Nucleus accumbens (tissue), 56 donors: ENCODE results near the gene STX2.
"Not testable (repeated sequence)": the region's sequence is repeated elsewhere in the genome, so short reads cannot be mapped to it uniquely, and the experiment has no call there.

Experiments
- DNase-seq, 56 donors: peaks; one replicate each; lab custom pipeline; 2025; lab: John Stamatoyannopoulos, UW

STX2 gene

DNA sequence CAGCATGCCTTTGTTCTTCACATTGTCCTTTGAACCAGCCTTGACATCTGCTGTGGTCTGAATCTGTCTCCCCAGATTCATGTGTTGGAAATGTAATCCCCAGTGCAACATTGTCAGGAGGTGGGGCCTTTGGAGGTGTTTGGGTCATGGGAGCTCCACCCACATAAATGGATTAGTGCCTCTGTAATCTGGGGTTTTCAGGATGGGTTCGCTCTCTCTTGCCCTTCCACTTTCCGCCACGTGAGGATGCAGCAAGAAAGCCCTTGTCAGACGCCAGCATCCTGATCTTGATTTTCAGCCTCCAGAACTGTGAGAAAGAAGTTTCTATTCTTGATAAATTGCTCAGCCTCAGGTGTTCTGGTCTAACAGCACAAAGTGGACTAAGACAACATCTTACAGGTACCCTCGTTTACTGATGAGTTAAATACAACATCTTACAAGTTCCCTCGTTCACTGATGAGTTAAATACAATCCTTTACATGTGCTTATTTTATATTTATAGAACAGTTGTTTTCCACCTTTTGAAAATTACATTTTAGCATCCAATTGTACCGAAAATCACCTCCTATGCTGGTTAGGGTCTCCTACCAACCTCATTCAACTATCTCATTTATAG is 68.5 kb downstream of the STX2 start:
- DNase-seq = no peak

DNA sequence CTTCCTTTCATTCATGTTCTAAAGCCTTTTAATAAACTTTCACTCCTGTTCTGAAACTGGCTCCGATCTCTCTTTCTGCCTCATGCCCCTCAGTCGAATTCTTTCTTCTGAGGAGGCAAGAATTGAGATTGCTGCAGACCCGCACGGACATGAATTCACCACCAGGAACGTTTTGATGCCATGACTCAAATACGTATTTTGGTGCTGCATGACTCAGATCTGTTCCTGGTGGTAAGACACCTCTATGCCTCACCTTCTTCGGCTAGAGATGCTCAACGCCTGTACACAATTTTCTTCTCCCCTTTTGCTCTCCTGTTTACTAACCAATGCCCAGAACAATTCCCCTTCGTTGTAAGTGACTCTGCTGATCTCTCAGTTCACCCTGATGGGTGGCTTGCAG is 70.9 kb downstream of the STX2 start:
- no peak for DNase-seq

DNA sequence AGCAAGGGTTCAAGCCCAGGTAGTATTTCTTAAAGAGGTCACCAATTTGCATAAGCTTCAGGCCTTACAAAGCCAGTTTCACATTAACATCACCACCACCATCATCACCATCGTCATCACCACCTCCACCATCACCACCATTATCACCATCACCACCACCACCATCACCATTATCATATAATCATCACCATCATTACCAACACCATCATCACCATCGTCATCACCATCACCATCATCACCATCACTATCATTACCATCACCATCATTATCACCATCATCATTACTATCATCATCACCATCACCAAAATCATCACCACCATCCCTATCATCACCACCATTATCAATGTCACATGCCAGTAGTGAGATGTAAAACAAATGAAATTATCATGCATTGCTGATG is 72.6 kb downstream of the STX2 start:
- no peak for DNase-seq

DNA sequence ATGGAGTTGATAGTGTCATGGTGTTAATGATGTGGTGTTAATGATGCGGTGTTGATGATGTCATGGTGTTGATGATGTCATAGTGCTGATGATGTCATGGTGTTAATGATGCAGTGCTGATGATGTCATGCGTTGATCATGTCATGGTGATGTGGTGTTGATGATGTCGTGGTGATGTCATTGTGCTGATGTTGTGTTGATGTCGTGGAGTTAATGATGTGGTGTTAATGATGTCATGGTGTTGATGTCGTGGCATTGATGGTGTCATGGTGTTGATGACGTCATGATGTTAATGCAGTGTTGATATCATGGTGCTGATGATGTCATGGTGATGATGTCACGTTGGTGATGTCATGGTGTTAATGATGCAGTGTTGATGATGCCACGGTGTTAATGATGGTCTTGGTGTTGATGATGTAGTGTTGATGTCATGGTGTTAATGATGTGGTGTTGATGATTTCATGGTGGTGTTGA is 73.8 kb downstream of the STX2 start:
- peak in 1 of 56 donors; percentile 31 for DNase-seq

DNA sequence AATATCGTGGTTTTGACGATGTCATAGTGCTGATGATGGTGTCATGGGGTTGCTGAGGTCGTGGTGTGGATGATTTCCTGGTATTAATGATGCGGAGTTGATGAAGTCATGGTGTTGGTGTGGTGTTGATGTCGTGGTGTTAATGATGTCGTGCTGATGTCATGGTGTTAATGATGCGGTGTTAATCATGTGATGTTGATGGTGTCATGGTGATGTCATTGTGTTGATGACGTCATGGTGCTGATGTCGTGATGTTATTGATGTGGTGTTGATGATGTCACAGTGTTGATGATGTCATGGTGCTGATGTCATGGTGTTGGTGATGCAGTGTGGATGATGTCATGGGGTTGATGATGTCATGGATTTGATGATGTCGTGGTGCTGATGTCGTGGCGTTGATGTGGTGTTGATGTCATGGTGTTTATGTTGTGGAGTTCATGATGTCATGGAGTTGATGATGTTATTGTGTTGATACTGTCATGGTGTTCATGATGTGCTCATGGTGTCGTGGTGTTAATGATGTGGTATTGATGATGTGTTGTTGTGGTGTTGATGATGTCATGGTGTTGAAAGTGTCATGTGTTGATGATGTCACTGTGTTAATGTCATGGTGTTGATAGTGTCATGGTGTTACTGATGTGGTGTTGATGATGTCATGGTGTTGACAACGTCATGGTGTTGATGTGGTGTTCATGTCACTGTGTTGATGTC is 74.4 kb downstream of the STX2 start:
- DNase-seq = peak in 1 of 56 donors; percentile 24

DNA sequence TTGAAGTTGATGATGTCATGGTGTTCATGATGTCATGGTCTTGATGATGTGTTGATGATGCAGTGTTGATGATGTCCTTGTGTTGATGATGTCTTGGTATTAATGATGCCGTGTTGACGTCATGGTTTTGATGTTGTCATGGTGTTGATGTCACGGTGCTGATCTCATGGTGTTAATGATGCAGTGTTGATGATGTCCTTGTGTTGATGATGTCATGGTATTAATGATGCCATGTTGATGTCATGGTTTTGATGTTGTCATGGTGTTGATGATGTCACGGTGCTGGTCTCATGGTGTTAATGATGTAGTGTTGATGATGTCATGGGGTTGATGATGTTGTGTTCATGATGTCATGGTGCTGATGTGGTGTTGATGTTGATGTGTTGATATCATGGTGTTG is 75.0 kb downstream of the STX2 start:
- no peak for DNase-seq

DNA sequence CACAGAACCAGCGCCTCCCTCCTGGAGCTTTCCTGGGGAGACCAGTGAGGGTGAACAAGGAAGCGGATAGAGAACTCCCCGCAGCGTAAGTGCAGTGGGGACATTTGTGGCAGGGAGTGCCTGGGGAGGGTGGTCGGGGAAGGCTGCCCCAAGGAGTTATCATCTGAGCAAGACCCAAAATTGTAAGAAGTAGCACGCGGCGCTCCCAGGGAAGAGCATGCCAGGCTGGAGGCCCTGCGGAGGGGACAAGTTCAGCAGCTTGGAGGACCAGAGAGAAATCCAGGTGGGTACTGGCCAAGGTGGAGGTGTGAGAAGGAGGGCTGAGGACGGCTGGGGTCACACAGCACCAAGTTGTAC is 76.8 kb downstream of the STX2 start:
- DNase-seq = no peak

DNA sequence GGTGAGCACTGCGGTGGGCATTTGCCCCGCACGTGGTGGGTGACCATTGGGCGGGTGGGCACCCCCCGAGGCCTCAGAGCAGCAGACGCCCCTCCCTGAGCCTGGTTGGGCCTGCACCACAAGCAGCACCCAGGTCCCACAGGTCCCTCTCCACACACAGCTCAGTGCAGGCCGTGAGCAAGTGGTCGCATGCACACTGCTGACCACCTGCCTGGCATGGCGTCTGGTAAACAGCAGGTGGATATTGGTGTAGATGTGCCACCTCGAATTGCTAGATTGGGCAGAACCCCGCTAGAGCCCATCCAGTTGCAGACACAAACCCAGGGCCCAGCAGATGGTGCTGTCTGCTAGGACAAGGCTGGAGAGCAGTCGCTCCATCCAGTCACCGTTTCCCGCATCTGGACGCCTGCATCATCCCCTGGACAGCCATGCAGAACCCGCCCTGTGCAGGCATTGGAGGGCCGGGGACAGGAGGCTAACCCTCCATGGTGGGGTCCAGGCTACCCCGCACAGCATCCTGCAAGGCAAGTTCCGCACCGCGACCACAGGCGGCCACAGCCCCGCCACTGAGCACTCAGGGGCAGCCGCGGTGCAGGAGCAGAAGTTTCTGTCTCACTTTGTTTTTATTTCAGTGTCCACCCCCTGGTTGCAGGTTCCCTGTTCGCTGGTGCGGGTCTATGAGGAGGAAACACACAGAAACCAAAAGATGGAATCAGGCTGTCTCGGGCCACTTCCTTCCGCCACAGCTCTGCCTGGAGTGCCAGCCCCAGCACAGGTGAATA is 77.3 kb downstream of the STX2 start:
- peak in 40 of 56 donors; percentile 5 to 73 (median 29) for DNase-seq

DNA sequence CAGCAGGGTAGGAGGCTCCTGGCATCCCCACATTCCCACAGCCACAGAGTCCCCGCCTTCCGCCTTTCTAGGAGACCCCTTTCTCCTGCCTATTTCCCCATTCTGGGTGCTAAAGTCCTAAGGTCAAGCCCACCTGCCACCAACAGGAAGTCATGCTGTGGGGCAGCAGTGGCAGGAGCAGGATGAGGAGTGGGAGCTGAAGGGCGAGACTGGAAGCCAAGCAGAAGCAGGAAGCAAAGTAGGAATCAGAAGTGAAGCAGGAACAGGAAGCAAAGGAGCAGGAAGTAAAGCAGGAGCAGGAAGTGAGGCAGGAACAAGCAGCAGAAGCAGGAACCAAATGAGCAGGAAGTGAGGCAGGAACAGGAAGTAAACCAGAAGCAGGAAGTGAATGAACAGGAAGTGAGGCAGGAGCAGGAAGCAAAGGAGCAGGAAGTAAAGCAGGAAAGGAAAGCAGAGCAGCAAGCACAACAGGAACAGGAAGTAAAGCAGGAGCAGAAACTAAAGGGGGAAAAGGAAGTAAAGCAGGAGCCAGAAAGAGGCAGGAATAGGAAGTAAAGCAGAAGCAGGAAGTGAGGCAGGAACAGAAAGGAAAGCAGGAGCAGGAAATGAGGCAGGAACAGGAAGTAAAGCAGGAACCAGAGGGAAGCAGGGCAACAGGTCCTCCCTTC is 84.7 kb downstream of the STX2 start:
- peak in 30 of 56 donors; percentile 2 to 79 (median 24) for DNase-seq

DNA sequence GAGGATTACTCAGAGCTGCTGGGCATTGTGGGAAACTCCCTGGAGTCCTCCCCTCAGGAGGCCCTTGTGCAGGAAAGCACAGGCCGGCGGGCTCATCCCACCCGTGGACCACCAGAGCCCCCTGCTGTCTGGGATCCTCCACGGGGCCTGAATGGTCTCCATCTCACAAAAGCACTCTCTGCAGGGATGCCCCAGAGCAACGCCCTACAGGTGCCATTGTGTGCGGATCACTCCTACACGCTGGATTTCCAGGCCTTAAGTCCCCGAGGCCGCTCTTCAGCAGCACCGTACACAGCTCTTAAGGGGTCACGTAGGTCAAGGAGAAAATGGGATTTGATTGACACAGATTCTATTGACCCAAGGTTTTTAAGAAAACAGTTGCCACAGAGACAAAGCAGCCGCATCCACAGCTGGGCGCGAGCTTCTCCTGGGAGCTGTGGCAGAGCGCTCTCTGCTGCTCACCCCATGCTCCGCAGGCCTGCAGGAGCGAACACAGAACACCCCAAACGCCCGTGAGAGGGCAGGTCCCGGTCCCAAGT is 86.3 kb downstream of the STX2 start:
- no peak for DNase-seq

DNA sequence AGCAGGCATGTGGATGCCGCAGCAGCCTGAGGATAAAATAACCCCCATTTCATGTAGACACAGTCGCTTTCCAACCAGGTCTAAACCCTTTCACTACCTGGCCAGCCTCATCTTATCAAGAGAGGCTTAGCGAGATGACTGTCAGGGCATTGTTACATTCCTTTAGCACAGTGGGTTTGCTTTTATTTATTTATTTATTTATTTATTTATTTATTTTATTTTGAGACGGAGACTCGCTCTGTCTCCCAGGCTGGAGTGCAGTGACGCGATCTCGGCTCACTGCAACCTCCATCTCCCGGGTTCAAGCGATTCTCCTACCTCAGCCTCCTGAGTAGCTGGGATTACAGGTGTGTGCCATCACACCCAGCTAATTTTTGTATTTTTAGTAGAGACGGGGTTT is 87.0 kb downstream of the STX2 start:
- DNase-seq = not testable (repeated sequence)

DNA sequence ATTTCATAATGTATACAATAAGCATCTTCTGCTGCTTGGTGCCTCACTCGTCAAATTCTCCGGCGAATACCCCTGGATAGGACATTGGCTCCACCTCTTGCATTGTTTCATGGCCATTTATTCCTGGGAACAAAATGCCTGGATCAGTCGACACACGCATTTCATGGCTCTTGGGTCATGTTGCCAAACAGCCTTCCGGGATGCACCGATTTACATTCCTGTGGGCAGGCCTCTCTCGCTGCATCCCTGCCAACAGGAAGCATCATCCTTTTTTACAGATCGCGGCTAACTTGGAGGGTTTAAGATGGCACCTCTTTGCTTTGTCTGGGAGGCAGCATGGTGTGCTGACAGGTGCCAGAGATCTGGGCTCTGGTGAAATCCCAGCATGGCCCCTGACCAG is 90.3 kb downstream of the STX2 start:
- DNase-seq = no peak

DNA sequence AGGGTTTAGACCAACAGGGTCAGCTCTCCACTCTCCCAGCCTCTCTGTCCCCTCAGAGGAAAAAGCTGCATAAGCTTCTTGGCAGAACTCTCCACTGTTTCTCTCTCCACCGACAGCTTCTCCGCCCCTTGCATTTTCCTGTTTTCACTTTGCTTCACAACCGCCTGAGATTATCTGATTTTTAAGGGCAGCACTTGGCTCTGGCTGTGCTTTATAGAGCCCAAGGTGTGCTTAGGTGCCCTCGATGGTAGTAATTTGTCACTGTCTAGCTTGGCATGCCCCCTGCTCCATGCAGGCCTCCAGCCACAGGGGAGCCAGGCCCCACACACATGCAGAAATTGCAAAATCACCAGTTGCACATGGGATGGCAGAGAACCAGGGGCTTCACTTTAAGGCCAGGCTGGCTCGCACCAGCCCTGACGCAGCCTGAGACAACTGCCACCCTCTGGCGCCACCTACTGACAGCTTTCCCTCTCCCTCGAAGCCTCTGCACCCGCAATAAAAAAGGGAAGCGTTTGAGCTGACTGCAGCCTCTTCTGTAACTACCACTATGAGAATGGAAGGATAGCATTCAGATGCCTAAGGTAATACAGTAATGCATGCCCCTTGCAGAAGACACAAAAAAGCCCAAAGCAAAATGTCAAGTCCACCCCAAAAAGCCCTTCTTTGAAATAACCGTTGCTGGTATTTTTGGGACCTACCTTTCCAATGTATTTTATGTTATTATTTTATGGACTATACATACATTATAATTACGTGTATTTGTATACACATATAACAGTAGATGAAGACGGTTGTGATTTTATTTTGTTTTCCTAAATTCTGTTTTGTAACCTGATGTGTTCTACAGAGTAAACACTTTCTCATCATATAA is 90.9 kb downstream of the STX2 start:
- peak in 46 of 56 donors; percentile 9 to 90 (median 54) for DNase-seq

DNA sequence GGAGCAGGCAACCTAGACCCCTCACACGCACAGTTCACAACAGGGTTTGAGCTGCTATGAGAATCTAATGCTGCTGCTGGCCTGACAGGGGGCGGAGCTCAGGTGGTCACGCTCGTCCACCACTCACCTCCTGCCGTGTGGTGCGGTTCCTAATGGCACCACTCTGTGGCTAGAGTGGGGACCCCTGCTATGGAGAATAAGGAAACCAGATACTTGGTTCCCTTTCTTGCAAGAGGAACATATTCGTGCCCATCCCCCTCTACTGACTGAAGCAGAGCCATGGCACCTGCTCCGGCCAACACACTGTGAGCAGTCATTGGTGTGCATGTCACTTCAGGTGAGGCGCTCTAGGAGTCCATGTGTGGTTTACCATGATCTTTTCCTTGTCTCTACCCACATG is 92.5 kb downstream of the STX2 start:
- DNase-seq = no peak

DNA sequence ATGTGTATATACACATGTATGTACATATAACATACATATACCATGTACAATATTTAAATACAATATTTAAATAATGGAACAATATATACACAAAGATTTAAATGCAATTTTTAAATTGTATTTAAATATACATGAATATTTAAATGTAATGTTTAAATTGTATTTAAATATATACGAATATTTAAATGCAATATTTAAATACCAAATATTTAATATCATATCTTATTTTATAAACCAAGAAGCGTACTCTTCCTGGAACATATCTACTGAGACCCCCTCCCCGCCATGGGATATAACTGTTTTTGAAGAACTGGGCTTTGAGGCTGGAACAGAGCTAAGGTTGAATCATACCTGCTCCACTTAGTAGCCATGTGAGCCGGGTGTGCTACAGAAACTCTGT is 93.1 kb downstream of the STX2 start:
- no peak for DNase-seq

DNA sequence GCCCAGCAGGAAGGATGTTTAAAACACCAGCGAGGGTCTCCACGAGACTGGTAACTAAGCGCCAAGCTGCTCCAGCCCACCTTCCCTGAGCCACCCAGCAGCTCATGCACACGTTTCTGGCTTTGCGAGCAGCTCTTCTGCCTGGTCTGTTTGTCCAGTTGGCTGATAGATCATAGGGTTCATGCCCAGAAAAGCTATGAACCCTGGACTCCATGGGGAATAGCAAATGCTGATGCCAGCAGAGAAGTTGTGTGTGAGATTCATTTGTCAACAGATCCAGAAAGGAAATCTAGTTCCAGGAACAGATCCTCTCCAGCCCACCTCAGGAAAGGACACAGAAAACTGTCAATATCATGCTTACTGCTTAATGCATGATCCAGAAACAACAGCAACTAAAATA is 94.8 kb downstream of the STX2 start:
- no peak for DNase-seq

DNA sequence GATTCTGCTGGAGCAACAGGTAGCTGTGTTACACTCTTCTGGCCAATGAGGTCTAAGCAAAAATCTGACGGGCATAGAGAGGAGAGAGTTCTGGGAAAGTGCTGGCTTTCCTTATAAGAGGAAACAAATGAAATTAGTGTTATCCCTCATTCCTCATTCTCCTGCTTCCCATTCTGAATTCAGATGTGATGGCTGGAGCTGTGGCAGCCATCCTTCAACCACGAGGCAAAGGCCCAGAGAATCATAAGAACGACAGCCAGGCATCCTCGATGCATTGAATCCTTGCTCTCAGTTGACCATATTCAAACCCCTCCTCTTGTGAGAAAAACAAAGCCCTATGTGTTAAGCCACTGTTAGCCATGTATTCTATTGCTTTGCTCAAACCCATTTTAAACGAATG is 95.4 kb downstream of the STX2 start:
- no peak for DNase-seq

DNA sequence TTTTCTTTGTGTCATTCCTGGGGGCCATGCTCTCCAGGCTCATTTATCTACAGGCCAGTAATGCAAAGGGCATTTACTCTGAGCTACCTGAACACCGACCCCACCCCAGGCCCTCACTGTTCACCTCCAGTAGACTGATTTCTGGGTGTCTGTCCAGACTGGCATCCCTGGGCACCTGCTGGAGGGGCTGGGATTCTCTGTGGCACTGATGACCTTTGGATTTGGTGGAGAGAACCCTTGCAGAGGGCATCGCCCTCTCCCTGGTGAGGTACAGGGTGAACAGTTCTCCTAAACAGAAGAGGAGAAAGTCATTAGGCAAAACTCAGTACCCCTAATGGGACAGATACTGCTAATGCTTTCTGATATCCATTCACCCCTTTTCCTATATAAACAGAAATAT is 95.9 kb downstream of the STX2 start:
- DNase-seq = no peak

DNA sequence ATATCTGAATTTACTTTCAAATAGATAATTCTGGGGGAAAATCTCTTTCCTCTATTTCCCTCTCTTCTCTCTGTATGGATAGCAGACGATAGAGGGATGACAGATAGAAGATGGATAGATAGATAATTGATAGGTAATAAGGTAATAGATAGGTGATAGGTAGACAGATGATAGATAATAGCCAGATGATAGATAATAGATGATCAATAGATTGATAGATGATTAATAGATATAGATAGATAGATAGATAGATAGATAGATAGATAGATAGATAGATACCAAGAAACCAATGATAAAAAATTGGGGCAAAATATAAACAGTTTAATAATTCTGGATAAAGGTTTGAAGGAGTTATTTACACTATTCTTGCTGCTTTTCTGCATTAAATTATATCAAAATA is 96.3 kb downstream of the STX2 start:
- DNase-seq = no peak

DNA sequence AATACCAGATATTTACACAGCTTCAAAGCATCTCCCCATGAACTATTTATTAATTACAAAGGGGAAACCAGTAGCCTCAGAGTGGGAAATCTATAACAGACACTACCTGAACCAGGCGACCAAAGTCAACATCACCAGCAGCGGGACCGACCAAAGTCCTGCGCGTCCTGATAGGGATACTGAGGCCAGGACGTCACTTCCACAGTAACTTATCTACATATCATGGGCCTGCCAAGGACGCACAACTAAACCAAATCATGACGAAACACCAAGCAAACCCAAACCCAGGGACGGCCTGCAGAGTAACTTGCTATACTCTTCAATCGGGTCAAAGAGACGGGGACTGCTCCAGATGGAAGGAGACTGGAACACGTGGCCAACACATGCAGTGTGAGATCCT is 96.9 kb downstream of the STX2 start:
- DNase-seq = no peak
